ENCODE measurements around the gene TTC34. TPM values are rescaled to one million over a fixed set of nuclear protein-coding genes. Genes with fewer than 3 reads are reported as not detected.

Gene TTC34
- total and polyA plus RNA-seq, 2 of the 4 experiments (the other 2 are of a cell fraction): under 0.01 to 0.09 TPM

- TF ChIP-seq RAD21 (IDR thresholded peaks at IDR 0.05; ENCODE audit: low read length): no peak
These were observed 170.1 kb downstream of the TTC34 start (continued) for GRCh38 chr1:2631136-2632050.

- ATAC-seq (ENCODE audit: low read depth) (no peak), DNase-seq (no peak)
- Histone ChIP-seq H2BK20ac (ENCODE audit: low read depth, low read length) (no peak overlapping the region), H3K56ac (ENCODE audit: extremely low read depth, insufficient read depth, low read length) (no peak overlapping the region), H3K23ac (ENCODE audit: low read depth, low read length) (no peak overlapping the region), H2AK5ac (ENCODE audit: low read depth, low read length) (no peak overlapping the region), H2AFZ (replicated peaks; ENCODE audit: low read length, poor library complexity) (no peak overlapping the region), H3K9me1 (ENCODE audit: insufficient read depth, low read length) (no peaks in the 10 kb centered on the region), H3K4ac (ENCODE audit: low read depth, low read length) (no peak overlapping the region), H4K5ac (ENCODE audit: low read depth, low read length) (no peak overlapping the region), H3K27ac (ENCODE audit: insufficient read depth, low read length) (no peak overlapping the region), H2AK9ac (replicated peaks; ENCODE audit: low read depth, low read length, poor library complexity) (no peak overlapping the region), H3K79me1 (ENCODE audit: low read depth in 1 of 2, low read length in 2 of 2) (no peaks in the 10 kb centered on the region), H3K9ac (ENCODE audit: low read depth, low read length) (no peak overlapping the region), H4K20me1 (ENCODE audit: insufficient read depth, low read length) (no peaks in the 10 kb centered on the region), H3K18ac (ENCODE audit: low read depth, low read length) (no peak overlapping the region), H3K4me2 (ENCODE audit: low read depth, low read length) (no peak overlapping the region), H2BK120ac (ENCODE audit: low read depth, low read length) (no peak overlapping the region), H3K4me1 (ENCODE audit: control insufficient read depth, insufficient read depth, low read length) (no peaks in the 10 kb centered on the region), H2BK15ac (ENCODE audit: low read depth, low read length) (no peak overlapping the region), H4K91ac (ENCODE audit: insufficient read depth, low read depth, low read length) (no peak overlapping the region), H4K8ac (ENCODE audit: low read depth in 2 of 2, low read length in 2 of 2) (no peak overlapping the region), H2BK5ac (ENCODE audit: low read depth, low read length, poor library complexity, severe bottlenecking) (no peak overlapping the region), H3K14ac (replicated peaks; ENCODE audit: low read depth, low read length) (no peak overlapping the region), H3K27me3 (ENCODE audit: control insufficient read depth, insufficient read depth, low read length) (peaks cover 12% of the 10 kb centered on the region), H3K9me3 (ENCODE audit: control insufficient read depth, insufficient read depth, low read length) (no peaks in the 10 kb centered on the region), H3K36me3 (ENCODE audit: control insufficient read depth, insufficient read depth, low read length) (no peaks in the 10 kb centered on the region), H3K4me3 (ENCODE audit: insufficient read depth, low read depth, low read length) (no peak overlapping the region)
- ChIA-PET CTCF (no interaction called here), POLR2A (ENCODE audit: unreplicated experiment) (no interaction called here)
- intact Hi-C loops (cut with micrococcal nuclease): no loop called here
- WGBS, 2 experiments (ENCODE audit: extremely low coverage in 2 of 2, insufficient read length in 1 of 2): 85% methylated on average over 28 of the region's 35 CpGs; no CpG with 5 or more reads in 1 of the 2 experiments
- dilution Hi-C loops (cut with HindIII; ENCODE audit: low sequenced_read_pairs, unreplicated experiment): no loop called here
- in situ Hi-C loops (cut with MboI; ENCODE audit: low sequenced_read_pairs): no loop called here
- BruUV-seq (replicated peaks): no TSS peak
- no peak for TF ChIP-seq RCOR1 (IDR thresholded peaks at IDR 0.05; ENCODE audit: insufficient replicate concordance, low read length)
- TF ChIP-seq CHD1 (IDR thresholded peaks at IDR 0.05; ENCODE audit: low read depth, low read length): no peak
- TF ChIP-seq USF2 (IDR thresholded peaks at IDR 0.05; ENCODE audit: low read depth, low read length): no peak
- TF ChIP-seq CTCF (conservative IDR thresholded peaks at IDR 0.05; ENCODE audit: low read depth, low read length): no peak
- TF ChIP-seq ELK1 (IDR thresholded peaks at IDR 0.05; ENCODE audit: borderline replicate concordance, low read depth, low read length): no peak
- TF ChIP-seq SMC3 (IDR thresholded peaks at IDR 0.05; ENCODE audit: low read depth, low read length): no peak
- no peak for TF ChIP-seq RAD21 (IDR thresholded peaks at IDR 0.05; ENCODE audit: low read length)
- no peak for TF ChIP-seq MXI1 (IDR thresholded peaks at IDR 0.05; ENCODE audit: borderline replicate concordance, low read depth, low read length)
- no peak for TF ChIP-seq NFE2L2 (IDR thresholded peaks at IDR 0.05; ENCODE audit: low read depth, low read length)
- TF ChIP-seq CEBPB (IDR thresholded peaks at IDR 0.05; ENCODE audit: low read depth, low read length): no peak
- no peak for TF ChIP-seq RFX5 (IDR thresholded peaks at IDR 0.05; ENCODE audit: low read depth, low read length)
These were observed 170.9 kb downstream of the TTC34 start for GRCh38 chr1:2630498-2631135.
